HG02840 (cell line): ENCODE data around the gene FRY.

Source experiments
- ATAC-seq: cut with Tn5 transposase; IDR thresholded peaks from one replicate; pipeline ENCODE4 v1.9.1; 2021; ENCODE audit warnings: mild to moderate bottlenecking, moderate library complexity, moderate number of reproducible peaks; ENCODE audit not compliant: unreplicated experiment, low FRiP score

FRY gene

GRCh38 chr13:32159137-32159869, 127.7 kb downstream of the FRY start:
- ATAC-seq: no peak

GRCh38 chr13:32162395-32163005, 130.9 kb downstream of the FRY start:
- no peak for ATAC-seq

- ATAC-seq: no peak
Observed at GRCh38 chr13:32164622-32165268, 133.2 kb downstream of the FRY start.

GRCh38 chr13:32165796-32166195, 134.2 kb downstream of the FRY start:
- ATAC-seq: no peak

GRCh38 chr13:32168131-32168530, 136.6 kb downstream of the FRY start:
- ATAC-seq: no peak

GRCh38 chr13:32170841-32171240, 139.3 kb downstream of the FRY start:
- ATAC-seq: no peak

- no peak for ATAC-seq
Observed at GRCh38 chr13:32173881-32174280, 142.3 kb downstream of the FRY start.

- ATAC-seq: no peak
Observed at GRCh38 chr13:32174366-32174765, 142.8 kb downstream of the FRY start.

GRCh38 chr13:32175307-32175706, 143.7 kb downstream of the FRY start:
- ATAC-seq: no peak

GRCh38 chr13:32175943-32176342, 144.4 kb downstream of the FRY start:
- no peak for ATAC-seq

GRCh38 chr13:32176696-32177095, 145.1 kb downstream of the FRY start:
- no peak for ATAC-seq

- ATAC-seq: no peak
Observed at GRCh38 chr13:32178763-32179162, 147.2 kb downstream of the FRY start.

GRCh38 chr13:32179708-32180107, 148.1 kb downstream of the FRY start:
- no peak for ATAC-seq

GRCh38 chr13:32187651-32188050, 156.1 kb downstream of the FRY start:
- ATAC-seq: no peak

- no peak for ATAC-seq
Observed at GRCh38 chr13:32191452-32191998, 160.0 kb downstream of the FRY start.

GRCh38 chr13:32195713-32196112, 164.1 kb downstream of the FRY start:
- ATAC-seq: no peak

GRCh38 chr13:32199168-32199567, 167.6 kb downstream of the FRY start:
- no peak for ATAC-seq

- ATAC-seq: no peak
Observed at GRCh38 chr13:32200741-32201140, 169.2 kb downstream of the FRY start.

- ATAC-seq: no peak
Observed at GRCh38 chr13:32201809-32202208, 170.2 kb downstream of the FRY start.

- ATAC-seq: no peak
Observed at GRCh38 chr13:32202268-32202667, 170.7 kb downstream of the FRY start.

- no peak for ATAC-seq
Observed at GRCh38 chr13:32203221-32203620, 171.6 kb downstream of the FRY start.
